Measurements from ENCODE around the gene NFS1.
"Not testable (repeated sequence)": the region's sequence is repeated elsewhere in the genome, so short reads cannot be mapped to it uniquely, and the experiment has no call there.

Gene NFS1

DNA sequence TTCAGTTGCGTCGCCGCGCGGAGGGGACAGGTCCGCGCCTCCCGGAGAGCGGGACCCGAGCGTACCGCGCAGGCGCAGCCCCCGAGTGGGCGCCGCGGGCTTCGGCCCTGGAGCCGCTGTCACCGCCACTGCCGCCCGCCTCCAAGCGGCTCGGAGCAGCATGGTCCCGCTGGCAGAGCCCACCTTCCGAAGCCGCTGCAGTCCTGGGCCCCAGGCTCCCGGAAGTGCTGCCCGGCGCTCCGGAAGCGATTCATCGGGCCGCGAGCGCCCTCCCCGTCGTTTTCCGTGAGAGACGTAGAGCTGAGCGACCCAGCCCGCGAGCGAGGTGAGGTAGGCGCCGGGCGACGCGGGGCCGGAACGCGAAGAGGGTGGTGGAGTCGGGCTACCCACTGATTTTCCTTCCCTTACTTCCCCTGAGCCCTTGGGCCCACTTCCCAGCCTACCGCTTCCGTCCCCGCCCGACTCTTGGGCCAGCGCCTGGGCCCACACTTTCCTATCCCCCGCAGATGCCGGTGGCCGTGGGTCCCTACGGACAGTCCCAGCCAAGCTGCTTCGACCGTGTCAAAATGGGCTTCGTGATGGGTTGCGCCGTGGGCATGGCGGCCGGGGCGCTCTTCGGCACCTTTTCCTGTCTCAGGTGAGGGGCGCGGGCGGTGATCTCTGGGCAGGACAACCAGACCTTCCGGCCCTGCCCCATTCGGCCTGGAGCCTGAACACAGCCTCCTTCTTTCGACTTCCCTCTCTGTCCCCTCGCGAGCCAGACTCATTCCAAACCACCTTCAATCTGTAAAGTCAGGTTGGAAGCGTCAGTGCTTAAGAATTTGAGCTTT, at the start of gene NFS1, which contains the start of gene ROMO1:
Gene NFS1, minus strand, starts transcription at position 226 of the 830 bp plus-strand sequence. Its CDS starts 64 bp downstream, at position 162.
Gene ROMO1, plus strand, starts transcription at position 279 of the 830 bp plus-strand sequence. Its CDS starts 228 bp downstream, at position 507.
- peak; percentile 87 for DNase-seq

DNA sequence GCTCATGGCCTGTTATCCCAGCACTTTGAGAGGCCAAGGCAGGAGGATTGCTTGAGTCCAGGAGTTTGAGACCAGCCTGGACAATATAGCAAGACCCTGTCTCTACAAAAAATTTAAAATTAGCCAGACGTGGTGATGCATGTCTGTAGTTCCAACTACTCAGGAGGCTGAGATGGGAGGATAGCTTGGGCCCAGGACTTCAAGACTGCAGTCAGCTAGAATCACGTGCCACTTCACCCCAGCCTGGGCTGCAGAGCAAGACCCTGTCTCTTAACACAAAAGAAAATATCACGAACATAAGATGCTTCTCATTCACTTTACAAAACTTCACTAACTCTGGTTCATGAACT, 45.3 kb upstream of the NFS1 start:
- DNase-seq, result not testable (repeated sequence)

DNA sequence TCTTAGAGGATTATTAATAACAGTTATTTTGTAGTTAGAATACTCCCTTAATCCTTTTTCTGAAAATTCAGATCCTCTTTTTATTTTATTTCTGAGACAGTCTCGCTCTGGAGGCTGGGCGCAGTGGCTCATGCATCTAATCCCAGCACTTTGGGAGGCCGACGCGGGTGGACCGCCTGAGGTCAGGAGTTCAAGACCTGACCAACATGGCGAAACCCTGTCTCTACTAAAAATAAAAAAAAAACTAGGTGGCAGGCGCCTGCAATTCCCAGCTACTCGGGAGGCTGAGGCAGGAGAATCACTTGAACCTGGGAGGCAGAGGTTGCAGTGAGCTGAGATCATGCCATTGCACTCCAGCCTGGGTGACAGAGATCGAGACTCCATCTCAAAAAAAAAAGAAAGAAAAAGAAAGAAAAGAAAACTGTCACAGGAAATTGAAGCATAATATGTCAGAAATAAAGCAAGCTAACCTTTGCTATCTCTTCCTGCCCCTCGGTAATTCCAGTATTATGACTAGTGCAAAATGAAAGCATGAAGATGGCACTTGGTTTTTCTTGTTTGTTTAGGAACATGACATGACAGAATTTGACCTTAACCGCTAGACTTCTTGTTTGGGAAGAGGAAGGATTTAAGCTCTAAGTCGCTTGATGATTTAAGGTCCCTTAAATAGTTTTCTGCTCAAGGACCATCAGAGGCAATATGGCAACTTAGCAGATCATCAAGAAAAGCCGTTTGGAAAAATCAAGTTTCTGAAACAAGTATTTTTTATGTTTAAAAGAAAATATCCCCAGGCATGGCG, 44.7 kb upstream of the NFS1 start:
- no peak for DNase-seq

DNA sequence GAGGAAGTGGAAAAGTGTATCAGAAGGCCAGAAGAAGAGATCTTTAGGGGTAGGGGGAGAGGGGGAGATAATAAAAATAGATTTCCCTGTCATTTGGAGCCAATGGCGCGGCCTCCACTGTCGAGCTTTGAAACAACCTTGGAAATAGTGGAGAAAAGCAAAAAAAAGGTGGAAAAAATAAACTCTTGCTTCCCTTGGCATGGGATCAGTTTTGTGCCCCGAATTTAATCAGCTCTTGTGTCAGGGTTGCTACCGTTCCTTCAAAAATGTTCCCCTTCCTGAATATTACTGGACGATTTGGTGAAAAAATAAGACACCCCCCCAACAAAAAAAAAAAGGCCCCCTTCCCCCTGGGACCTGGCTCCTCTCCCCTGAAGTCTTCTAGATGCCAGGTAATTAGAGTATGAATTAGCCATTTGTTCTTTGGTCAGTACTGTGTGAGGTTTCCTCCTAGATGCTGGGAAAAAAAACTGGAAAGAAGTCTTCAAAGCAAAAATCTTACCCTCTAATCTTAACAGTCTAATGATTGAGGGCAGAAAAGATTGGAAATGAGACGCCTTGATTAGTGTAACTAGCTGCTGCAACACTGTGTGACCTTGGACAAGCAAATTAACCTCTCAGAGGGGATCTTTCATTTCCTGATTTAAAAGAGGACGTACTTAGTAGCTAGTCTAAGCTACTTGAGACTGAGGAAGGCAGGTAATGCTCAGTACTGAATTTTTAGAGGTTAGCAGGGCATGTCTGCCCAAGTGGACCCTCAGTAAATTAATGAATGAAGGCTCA, 43.8 kb upstream of the NFS1 start:
- DNase-seq, result no peak

DNA sequence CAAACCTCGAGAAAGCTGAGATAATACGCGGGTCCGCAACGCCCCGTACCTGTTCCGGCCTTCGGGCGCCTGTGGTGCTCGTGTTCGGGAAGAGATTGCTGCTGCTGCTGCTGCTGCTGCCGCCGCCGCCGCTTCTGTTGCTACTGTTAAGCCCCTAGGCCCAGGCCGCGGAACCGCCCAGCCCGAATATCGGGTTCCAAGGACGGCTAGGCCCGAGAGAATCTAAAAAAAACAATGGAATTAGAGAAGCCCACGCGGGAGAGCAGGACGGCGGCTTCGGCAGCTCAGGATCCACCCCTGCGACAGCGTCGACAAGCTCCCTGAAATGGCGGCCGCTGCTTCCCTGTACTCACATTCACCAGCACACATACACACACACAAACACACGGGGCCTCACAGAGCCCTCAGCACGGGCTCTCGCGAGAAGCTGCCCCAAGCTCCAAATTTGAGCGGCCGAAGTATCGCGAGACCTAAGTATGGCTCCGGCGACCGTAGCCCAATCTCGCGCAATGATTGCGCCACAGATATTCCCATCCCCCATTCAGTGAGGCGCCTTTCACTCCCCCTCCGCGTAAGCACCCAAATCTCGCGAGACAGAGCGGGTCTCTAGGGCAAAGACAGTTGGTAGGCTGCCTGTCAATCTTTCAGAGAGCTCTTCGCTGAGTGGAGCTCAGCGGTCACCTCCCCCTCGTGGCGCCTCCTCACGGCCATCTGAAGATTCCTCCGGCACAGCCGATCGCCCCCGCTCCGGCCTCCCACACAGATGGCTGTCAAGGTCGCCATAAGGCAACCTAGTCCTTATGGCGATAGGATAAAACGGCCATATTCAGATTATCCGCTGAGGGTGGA, 43.0 kb upstream of the NFS1 start, which contains the start of gene RBM39:
Gene RBM39, minus strand, starts transcription at position 369 of the 849 bp plus-strand sequence. CDS start 1,386 bp downstream, outside the sequence.
- peak; percentile 96 for DNase-seq

DNA sequence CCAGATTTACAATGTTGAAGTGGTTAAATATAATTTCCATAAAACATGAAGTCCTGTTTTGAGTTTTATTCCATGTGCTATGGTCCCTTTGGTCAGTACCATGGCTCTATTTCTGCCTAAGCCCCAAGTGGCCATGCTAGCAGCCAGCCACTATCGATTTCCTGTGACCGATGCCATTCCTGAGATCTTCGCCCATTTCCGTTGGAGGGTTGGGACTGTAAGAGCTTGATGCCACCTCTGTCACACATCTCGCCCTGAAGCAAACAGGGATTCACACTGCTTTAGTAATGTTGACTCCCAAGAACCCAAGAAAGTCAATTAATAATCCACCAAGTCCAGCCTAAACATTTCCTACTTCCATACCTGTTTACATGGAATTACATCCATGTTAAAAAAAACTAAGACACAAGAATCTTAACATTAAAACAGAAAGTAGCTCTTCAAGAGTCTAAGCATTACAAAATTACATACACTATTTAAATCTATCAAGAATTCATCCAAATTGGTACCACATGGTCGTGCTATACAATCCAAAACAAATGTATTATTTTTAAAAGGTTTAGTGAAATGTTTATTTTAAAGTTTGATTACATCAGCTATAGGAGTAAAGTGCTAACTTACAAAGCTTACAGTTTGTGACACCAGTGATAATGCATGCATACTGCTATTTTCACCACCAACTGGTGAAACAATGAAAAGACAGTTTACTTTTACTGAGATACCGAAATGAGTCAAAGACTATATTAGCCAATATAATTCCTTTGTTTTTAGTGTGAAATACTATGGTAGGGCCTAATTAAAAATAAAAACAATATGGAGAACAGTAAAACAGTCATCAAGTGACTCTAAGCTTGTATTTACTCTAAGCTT, 40.4 kb upstream of the NFS1 start:
- no peak for DNase-seq

DNA sequence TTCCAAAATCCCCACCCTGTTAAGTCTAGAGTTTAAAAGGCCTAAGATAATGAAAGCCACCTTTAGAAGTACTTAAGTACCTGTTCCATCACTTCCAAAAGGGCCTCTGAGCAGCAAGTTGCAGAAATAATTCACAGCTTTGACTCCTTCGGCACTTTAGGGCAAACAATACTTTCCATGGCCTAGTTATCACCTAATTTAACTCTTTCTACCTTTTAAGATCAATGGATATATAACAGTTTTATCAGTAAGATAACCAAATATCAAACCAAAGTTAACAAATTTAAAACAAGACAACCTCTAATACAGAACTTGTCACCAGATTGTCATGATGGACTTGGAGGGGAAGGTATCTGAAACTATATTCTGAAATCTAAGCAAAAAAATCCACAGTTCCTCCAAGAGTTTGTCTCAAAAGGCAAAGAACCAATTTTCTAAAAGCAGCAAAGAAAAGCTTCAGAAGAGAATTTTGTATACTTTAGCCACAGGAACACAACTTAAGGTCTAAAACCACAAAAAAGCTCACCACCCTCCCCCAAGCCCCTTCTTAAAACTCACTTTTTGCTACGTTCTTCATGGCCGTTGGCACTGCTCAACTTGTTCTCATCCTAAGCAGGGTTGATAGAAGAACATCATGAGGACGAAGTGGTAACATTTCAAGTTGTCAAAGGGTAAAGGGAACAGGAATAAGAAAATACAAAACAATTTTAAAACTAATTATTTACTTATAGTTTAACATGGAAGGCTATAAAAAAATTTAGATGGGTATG, 39.4 kb upstream of the NFS1 start:
- no peak for DNase-seq

DNA sequence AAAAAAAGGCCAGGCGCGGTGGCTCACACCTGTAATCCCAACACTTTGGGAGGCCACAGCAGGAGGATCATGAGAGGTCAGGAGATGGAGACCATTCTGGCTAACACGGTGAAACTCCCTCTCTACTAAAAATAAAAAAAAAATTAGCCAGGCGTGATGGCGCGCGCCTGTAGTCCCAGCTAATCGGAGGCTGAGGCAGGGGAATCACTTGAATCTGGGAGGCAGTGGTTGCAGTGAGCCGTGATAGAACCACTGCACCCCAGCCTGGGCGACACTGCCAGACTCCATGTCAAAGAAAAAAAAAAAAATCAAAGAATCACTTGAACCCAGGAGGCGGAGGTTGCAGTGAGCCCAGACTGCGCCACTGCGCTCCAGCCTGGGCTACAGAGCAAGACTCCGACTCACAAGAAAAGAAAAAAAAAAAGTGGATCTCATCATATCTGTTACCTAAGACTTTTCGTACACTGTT, 38.7 kb upstream of the NFS1 start:
- no peak for DNase-seq

DNA sequence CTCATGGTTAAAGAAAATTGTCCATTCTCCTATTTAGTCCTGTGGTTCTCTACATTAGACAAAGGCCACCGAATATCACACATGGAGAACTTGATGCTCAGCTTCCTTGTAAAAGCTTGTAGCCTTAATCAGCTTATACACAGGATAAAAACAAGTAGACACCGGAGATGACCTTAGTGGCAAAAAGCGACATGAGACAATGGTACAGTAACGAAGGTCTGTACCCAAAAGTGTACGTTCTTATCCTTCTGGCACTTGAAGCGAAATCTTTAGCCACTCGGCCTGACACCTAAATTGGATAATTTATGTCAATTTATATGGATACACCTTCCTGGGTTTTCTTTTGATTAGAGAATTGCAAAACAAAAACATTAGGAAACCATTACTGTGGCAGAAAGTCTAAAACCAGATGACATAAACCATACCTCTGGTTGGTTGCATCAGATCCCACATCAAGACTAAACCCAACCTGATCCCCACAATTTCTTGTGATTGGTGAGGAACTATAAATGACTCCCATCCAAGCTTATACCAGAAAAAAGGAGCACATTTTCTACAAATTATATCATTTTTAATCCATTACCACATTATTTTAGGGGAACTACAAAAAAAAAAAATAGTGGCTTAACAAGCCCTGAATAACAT, 36.8 kb upstream of the NFS1 start:
- no peak for DNase-seq

DNA sequence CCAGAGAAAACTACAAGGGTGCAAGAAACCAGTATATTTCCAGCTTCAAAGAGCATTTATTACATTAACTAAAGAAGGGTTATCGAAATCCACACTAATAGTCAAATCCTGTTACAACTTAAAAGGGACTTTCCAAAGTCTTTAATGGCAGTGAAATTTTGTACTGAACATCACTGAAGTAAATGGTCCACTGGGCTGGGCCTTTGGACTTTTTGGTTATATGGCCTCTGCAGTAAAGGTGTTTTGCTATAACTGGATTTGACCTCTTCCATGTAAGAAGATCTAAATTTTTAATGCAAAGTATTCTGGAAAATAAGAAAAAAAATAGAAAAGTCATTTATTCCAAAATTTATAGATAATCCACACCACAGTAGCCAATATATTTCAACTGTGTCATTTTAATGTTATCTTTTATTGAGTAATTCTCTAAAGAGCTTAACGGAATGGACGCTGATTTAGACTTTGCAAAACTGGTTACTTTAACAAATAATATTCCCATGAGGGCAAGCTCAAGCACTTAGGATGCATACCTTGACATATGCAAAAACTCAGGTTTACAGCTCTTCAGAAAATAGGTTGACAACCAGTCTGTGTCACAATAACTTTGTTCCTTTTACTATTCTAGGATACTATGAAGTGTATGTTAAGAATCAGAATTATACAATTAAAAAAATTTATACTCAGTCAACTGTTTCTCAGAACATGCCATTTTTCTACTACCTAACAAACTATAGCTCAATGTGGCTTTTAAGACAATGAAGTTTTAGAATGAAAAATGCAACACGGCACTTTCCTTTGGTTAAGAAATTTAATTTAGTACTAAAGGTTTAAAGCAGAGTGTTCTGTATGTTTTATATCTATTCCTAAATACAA, 35.9 kb upstream of the NFS1 start:
- DNase-seq, result no peak

DNA sequence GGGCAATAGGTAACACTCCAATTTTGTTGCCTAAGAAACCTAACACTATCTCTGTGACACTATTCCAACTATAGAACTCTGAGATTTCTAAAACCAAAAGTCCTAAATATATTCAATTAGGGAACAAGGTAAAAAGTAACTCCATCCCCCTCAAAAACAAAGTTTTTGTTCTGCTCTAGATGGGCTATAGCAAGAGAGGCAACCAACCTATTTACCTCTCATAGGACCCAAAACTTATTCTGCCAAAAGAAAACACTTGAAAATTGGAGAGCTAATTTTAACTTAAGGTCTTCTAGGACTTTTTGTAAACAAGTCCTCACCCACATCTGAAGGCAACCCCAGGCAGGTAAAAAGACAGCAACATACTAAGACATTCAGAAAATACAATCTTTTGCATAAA, 35.2 kb upstream of the NFS1 start:
- DNase-seq, result no peak

DNA sequence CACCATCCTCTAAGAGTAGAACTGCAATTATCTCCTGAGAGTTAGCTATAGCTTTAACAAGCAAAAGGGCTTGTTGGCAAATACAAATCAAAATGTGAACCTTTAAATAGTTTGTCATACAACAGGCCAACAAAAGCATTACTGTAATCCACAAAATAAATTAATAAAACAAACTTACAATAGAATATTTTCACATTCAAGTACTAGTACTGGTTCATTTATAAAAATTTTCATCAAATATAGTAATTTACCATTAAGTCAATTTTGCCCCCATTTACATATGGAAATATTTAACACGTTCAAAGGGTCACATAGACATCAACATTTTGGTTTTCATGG, 33.5 kb upstream of the NFS1 start:
- DNase-seq, result no peak

DNA sequence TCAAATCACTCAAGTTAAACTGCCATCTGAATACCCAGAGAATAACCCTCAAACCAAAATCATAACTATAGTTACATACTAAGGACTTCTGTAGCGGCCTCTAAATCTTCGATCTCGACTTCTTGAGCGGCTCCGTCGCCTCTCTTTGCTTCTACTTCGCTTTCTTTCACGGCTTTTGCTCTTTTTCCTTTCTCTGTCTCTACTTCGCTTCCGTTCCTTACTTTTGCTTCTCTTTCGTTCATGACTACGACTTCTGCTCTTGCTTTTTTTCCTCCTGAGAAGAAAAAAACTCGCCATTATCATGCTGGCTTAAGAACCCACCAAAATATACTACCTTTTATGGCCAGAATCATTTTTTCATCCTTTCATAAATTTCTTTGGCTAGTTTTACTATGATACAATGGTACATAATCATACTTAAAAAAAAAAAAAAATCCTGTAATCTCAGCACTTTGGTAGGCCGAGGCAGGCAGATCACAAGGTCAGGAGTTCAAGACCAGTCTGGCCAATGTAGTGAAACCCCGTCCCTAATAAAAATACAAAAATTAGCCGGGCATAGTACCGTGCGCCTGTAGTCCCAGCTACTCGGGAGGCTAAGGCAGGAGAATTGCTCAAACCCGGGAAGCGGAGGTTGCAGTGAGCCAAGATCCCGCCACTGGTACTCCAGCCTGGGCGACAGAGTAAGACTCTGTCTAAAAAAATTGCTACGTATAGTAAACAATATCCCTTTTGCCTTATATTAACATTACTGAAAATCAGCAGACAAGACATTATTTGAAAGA, 32.9 kb upstream of the NFS1 start:
- no peak for DNase-seq

DNA sequence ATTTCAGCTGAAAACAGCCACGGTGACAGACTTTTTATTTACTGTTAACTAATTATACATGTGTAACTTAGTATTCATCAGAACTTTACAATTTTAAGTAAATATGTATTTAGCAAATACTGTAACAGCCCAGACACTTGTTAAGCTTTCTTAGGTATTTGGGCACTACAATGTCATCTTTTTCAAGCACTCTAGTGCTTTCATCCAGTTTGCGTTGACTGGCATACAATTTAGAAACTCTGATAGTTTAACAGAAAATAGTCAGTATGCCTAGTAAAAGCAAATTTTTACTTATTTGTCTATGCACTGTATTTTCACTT, 32.3 kb upstream of the NFS1 start:
- DNase-seq, result no peak

DNA sequence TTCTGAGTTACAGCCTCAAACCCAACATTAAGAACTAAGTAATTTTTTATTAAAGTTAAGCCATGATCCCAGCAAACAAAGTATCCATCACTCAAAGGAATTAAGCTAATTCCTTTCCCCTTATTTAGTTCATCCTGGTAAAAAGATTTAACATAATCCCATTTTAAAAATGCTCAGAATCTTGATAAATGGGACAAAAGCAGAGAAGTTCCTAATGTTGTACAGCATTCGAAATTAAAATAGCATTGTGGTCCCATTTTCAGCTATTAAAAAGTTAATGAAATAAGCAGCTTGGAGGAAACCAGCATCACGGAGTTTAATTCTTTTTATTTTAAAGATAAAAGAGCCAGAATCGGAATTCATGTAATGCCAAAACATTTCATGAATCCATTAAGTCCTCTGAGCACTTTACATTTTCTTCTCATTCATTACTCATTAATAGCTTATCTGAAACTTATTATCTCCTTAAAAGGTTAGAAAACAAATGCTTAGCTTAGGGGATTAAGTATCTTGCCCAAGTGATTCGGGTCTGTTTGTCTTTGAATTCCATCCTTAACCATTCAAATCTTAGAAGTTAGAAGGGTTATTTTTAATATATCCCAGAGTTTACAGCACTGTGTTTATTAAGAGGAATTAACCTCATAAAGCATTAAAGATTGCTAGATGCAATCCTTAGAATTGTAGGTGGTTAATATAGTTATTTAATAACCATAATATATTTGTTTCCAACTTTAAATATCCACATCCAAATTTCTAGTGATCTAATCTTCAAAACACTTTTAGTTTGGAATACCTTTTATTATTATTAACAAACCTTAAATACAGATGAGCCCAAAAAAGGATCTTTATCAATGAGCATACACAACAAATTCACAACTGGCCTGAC, 31.7 kb upstream of the NFS1 start:
- DNase-seq, result no peak

DNA sequence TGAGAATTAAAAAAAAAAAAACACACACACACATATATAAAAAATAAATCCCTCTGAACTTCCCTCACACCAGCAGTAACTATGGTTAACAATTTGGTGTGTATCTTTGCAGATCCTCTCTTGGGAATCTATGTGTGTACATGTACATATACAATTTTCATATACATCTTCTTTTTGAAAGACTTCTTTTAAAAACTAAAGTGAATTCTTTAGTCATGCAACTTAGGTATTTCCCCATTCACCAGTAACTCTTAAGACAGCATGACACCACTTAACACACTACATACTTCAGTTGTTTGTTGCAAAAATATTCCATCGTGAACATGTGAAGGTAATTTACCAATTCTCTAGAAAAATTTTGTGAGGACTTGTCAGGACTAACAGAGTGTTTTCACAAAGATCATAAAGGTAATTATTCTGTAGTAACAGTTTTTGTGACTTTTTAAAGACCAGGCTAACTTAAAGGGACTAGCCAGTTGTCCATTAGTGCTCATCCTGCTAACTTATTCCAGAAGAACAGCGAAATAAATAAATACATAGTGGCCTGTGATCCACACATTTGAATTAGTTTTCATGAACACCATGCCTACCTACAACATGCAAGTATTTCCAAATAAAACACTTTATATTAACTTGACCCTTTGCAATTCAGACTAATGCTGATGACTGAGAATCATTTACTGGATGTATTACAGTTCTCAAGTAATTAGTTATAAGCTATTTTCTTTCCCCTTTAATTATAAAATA, 30.9 kb upstream of the NFS1 start:
- no peak for DNase-seq
